ENCODE results near the gene ABHD12.

Gene ABHD12

DNA sequence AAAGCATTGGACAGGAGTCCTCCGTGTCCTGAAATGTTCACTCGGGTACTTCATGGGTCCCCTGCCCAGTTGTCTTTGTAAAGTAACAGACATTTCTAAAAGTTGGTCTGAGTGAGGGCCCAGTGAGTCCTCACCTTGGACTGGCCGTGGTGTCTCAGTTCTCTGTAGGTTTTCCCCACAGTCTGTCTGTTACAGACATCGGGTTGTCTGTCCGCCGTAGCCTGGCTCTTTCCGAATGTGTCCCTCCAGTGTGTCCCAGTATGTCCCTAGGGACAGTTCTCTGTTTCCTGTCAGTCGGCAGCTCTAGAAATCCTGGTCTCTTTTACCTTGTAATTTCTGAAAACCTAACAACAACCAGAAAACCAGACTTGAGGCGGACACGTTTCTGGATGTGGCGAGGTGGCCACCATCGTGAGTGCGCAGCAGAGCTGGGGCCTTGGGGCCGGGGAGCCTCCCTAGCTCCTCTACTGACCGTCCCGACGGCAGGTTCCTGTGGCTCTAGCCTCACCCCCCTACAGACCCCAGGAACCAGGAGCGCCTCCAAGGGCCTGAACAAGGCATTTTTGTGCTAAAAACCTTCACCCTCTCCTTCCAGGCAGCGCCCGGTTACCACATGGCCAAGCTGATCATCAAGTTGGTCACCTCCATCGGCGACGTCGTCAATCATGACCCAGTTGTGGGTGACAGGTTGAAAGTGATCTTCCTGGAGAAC, 100.6 kb downstream of the ABHD12 start:
- DNase-seq (ENCODE audit: low spot score) = no peak

DNA sequence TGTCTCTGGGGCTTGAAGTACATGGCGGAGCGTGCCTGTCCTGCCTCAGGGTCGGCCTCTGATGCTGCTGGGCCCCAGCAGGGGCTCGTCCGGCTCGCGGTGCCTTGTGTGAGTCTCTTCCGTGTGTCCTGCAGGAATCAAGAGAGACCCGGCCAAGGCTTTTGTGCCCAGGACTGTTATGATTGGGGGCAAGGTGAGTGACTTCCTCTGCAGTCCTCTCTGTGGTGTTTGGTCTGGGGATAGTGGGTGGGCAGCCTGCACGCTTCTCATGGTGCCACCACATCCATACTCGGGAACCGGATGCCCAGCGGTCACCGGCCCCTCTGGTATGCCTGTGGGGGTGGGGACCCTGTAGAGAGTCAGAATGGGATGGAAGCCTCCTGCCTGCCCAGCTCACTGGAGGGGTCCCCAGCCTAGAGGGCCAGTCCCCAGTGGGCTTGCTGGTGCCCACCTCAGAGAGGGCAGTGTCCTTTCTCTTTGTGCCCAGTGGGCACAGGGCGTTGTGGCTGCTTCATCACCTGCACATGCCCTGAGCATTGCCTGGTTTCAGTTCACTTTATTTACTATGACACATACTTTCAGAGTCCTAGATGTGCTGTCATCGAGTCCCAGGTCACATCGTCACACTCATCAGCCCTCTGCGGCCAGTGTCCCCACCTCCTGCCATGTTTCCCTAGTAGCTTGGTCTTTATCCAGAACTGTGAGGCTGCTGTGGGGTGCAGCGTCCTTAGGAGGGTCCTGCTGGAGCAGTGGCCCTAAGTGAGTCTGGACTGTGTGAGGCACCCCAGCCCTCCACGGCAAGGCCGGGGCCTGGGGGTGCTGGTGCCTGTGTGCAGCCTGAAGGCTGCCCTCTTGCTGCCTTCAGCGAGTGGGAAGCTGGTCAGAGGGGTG, 102.1 kb downstream of the ABHD12 start:
- DNase-seq (ENCODE audit: low spot score) = no peak

DNA sequence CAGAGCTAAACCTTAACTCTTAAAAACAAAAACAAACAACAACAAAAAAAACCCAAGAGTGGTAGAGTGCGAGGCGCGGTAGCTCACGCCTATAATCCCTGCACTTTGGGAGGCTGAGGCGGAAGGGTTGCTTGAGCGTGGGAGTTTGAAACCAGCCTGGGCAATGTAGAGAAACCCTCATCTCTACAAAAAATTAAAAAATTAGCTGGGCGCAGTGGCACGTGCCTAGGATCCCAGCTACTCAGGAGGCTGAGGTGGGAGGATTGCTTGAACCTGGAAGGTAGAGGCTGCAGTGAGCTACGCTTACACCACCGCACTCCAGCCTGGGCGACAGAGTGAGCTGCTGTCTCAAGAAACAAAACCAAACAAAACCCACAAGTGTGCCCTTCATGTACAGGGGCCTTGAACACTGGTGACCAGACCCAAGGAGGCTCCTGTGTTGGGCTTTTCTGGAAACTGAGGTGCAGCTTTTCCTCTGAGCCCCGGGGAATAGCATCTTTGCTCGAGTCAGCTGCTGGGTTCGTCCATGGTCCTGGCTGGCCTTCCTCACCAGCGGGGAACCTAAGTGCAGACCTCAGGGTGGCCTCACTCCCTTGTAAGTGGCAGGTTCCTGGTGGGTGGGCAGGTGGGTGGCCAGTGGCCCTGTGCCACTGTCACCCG, 102.9 kb downstream of the ABHD12 start:
- DNase-seq (ENCODE audit: low spot score) = no peak

DNA sequence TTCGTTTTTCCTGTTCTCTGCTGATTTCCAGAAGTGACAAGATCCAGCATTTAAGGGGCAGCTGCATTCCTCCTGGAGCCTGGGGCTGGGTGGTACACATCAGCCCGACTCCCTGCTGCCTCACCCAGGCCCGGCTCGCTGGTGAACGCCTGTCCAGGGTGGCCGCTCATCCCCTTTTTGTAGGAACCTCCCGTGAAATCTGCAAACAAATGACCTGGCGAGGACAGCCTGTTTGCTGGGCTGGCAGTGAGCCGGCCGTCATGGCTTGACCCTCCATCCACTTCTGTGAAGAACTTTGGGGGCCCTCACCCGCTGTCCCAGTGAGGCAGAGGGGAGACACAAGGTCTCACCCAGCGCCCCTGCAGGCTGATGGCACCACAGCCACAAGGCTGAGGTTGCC, 103.7 kb downstream of the ABHD12 start:
- no peak for DNase-seq (ENCODE audit: low spot score)

DNA sequence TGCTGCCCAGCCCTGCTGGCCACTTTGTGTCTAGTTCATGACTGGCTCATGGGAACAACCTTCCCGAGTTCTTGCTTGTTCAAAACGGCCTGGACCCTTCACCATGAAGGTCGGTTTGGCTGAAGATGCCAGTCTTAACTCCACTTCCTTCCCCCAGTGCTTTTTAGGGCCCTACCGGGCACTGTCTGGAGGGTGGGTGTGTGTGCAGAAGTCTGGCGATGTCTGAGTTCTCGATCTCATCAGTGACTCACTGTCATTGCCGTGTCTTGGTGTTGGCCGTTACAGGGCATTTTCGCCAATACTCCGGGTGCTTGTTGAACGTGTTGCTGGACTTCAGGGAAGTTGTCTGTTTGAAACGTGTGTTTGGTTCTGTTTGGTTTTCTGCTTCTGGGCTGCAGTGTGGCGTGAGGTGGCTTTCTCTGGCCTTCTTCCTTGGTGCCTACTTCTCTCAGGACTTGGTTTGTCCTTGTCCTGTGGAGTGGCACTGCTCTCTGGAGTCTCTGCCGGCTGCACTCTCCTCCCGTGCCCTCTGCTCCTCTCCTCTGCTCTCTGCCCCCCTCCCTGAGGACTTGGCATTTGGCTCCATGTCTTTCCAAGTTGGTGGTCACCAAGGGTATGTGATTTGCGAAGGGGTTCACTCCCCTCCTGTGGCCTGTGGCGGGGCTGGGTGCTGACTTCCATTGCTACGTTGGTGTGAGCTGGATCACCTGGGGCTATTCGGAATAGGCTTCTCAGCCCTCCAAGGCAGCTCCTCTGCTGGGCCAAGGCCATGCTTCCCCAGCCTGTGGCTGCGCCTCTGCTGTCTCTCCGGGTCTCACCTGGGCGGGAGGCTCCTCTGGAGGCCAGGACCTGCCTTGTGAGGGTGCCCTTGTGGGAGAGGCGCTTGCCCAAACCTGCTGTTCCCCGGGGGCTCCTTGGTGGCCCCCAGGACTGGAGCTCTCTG, 104.5 kb downstream of the ABHD12 start:
- no peak for DNase-seq (ENCODE audit: low spot score)

DNA sequence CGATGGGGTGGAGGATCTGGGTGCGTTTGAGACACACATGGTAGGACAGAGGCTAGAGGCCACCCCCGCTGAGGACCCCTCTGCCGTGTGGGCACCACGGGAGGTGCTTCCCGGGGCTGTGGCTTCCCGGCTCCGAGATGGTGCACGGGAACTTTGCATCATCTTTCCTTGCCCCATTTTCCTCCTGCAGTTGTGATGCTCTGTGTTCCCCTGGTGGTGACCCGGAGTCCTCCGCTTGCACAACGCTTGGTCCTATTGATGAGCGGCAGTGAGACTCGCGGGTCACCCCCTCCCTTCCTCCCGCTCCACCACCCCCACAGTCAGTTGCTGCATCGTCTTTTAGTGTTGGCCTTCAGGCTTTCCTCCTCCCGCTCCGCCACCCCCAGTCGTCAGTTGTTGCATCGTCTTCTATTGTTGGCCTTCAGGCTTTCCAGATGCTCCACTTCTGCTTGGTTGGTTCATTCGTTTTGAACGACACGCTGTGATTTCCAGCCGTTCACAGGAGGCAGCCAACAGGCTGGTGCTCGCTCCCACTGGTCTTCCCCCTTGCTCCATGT, 105.5 kb downstream of the ABHD12 start:
- no peak for DNase-seq (ENCODE audit: low spot score)

DNA sequence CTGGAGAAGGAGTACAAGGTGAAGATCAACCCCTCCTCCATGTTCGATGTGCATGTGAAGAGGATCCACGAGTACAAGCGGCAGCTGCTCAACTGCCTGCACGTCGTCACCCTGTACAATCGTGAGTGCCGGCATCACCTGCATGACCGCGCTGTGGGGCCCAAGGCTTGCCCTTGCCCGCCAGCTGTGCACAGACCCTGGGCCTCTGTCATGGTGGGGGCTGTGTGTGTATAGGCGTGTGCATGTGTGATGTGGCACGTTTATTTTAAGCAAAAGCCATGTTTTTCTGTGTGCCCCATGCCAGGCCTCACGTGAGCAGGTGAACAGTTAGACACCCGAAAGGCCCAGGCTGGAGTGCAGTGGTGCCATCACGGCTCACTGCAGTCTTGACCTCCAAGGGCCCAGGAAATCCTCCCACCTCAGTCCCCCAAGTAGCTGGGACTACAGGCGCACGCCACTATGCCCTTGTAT, 106.5 kb downstream of the ABHD12 start:
- no peak for DNase-seq (ENCODE audit: low spot score)

DNA sequence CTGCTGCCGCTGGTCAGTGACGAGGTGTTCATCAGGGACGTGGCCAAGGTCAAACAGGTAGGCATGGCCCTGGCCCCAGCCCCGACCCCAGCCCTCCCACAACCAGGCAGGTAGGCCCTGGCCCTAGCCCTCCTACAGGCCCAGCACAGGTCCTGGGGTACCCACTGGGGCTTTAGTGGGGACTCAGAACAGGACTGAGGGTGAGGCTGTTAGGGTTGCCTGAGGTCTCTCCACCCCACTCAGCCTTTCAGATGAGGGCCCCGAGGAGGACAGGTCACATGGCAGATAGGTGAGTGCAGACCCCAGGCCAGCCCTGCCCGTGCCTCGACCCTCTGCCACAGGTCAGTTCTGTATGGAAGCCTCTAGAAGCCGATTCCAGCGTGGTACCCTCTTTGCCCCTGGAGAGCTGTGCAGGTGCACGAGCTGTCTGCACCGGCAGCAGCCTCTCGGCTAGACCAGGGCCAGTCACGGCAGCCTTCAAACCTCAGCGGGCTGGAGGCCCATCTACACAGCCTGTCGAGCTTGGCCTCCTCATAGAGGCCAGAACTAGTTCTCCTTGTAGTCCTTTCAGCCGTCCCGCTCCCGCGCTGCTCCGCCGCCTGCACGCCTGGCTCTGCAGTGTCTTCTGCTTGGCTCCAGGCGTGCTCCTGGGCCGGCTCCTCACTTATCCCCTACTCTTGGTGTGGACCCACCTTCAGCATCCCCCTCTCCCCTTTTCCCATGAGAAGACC, 107.2 kb downstream of the ABHD12 start:
- no peak for DNase-seq (ENCODE audit: low spot score)

DNA sequence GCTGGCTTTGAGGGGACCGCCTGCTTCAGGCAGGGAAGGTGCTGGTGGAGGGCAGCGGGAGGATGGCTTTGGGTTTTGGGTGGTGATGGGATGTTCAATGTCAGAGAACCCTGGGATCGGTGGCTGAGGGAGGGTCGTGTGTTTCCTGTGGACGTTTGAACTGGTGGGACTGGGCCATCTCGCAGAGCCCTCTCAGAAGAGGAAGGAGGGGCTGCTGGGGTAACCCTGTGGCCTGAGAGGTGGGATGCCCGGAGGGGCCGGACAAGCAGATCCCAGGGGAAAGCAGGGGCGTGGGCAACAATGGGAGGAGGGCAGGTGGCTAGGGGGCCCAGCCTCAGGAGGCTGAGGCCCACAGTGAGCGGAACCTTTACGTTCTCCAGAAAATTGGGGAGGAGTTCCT, 107.8 kb downstream of the ABHD12 start:
- DNase-seq (ENCODE audit: low spot score) = no peak

DNA sequence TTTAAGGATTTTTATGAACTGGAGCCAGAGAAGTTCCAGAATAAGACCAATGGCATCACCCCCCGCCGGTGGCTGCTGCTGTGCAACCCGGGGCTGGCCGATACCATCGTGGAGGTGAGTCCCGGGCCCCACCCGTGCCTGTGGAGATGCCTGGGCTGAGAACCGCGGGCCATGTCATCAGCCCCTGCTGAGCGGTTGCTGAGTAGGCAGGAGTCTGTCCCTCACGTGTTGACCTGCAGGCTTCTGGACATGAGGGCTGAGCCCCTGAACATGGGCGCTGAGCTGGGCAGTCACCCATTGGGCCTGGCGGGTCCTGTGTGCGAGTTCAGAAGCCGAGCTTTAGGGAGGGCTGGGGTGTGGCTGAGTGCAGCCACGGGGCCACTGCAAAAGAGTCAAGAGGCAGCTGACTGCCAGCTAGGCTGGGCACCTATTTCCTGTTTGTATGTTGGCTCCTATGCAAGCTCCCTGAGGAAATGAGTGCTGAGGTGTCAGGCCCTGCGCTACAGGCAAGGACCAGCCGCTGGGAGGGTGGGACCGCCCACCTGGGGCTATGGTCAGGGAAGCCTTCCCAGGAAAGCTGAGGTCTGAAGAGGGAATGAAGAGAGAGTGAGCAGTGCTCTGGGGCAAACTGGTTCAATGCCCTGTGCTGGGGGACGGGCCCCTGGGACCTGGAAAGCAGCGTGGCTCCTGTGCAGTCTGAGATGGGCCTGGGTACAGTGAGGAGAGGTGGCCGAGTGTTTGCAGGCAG, 108.4 kb downstream of the ABHD12 start:
- no peak for DNase-seq (ENCODE audit: low spot score)

DNA sequence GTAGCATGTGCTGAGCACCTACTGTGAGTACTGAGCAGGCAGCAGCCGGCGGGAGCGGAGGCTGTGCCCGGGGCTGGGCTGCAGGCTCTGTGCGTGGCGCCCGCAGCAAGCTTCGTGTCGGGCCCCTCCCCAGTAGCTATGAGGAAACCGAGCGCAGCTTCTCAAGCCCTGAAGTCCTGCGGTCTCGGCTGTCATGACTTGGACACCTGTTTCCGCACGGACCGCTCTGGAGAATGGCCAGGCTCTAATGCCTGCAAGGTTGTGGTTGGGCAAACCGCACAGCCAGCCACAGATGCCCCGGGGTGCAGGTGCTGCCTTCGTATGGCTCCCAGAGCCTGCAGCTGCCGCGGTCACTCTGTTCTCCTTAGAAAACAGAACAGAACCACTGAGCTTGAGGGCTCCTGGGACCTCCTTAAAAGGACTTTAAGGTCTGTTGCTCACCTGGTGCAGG, 109.1 kb downstream of the ABHD12 start:
- no peak for DNase-seq (ENCODE audit: low spot score)

DNA sequence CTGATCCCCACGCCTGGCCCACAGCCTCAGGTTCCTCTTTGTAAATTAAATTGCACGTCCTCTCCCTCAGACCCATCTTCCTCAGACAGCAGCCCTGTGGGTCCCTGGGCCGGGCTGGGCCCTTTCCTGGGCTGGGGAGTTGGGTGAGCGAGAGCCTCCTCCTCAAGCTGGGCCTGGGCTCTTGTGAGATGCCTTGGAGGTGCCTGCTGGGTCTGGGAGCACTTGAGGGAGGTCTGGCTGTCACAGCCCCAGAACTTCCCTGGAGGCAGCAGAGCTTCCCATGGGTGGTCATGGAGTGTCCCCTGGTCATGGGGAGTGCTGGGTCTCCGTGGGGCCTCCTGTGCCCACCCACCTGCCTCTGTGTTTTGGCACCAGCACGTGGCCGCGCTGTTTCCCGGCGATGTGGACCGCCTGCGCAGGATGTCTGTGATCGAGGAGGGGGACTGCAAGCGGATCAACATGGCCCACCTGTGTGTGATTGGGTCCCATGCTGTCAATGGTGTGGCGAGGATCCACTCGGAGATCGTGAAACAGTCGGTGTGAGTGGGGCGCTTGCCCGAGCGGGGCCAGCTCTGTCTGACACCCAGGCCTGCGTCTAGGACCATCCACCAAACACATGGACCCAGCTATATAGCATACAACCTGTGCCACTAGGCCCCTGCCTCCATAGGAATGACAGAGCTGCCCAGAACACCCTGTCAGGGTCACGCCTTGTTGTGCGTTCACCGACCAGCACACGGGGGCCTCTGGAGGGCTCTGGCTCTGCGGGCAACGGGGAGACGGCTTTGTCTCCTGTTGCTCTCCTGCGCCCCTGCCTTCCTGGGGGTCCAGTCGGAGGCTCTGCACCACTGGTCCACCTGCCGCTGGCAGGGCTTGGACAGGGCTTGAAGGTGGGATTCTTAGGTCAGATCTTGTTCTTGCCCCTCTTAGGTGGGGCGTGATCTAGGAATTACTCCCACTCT, 109.8 kb downstream of the ABHD12 start:
- no peak for DNase-seq (ENCODE audit: low spot score)

DNA sequence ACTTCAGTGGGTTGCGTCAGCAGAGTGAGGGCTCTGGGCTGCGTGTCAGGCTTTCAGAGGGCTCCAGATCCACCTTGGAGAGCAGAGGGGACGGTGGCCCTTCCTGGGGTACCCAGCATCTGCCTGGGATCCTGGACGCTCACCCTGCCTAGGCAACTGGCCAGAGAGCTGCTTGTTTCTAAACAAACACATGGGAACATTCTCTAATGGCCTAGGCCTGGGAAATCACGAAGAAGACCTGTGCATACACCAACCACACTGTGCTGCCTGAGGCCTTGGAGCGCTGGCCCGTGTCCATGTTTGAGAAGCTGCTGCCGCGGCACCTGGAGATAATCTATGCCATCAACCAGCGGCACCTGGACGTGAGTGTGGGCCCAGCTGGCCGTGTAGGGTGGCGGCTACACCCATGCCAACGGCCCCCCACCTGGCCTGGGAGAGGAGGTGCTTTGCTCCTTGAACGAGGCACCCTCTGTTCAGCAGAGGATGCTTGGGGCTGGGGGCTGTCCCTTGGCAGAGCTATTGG, 110.5 kb downstream of the ABHD12 start:
- DNase-seq (ENCODE audit: low spot score) = no peak

DNA sequence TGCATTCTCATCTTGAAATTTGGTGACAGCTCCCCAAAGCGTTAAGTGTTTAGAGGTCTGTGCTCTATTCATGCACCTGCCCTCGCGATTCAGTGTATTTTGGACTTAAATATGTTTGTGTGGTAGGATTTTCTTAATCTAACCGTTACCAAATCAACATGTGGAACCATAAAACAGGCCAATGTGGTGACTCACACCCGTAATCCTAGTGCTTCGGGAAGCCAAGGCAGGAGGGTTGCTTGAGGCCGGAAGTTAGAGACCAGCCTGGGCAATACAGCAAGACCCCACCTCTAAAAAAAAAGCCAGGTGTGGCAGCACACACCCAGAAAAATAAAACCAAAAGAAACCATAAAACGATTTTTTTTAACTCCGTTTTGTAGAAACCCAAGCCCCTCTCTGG, 111.2 kb downstream of the ABHD12 start:
- no peak for DNase-seq (ENCODE audit: low spot score)

DNA sequence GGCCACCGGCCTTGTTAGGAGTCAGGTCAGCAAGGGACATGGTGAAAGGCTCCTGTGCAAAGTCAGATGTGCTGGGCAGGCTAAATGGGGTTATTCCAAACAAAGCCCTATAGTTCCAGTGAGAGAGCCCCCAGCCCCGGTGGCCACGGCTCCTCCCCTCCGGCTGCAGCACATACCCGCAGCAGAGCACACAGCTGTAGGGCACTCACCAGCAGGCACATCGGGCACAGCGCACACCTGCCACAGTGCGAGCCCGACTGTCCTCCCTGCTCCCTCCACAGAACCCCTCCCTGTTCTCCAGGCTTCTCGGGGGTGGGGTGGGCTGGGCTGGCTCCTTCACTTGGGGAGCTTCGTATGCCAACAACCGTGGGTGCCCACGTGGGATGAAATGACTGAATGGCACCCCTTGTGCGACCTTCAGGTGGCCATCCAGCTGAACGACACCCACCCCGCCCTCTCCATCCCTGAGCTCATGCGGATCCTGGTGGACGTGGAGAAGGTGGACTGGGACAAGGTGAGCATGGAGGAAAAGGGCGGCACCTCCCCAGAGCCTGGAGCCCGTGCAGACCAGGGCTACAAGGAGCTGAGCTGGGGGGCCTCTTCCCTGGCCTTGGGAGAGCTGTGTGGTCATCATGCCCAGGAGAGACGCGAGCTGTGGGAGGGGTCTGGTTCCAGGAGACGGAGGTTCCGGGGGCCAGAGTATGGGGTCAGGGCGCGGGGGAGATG, 111.8 kb downstream of the ABHD12 start:
- DNase-seq (ENCODE audit: low spot score) = no peak

DNA sequence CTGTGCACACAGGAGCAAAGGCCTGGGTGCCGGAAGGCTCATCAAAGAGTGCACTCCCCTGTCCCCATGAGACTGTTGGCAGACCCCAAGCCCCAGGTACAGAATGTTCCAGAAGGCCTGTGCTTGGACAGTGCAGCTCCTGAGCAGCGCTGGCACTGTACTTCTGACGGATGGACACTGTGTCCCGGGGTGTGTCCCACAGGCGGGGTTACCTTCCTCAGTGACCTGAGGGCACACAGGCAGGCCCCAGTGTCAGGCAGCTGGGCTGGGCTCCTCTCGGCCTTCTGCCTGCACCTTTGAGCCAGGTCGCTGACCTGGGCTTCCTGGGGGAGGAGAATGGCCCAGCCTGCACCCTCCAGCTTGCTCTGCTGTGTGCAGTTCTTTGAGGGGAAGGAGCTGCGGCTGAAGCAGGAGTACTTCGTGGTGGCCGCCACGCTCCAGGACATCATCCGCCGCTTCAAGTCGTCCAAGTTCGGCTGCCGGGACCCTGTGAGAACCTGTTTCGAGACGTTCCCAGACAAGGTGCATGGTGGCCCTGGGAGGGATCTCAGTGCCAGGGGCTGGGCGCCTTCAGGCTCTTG, 112.6 kb downstream of the ABHD12 start:
- DNase-seq (ENCODE audit: low spot score) = no peak

DNA sequence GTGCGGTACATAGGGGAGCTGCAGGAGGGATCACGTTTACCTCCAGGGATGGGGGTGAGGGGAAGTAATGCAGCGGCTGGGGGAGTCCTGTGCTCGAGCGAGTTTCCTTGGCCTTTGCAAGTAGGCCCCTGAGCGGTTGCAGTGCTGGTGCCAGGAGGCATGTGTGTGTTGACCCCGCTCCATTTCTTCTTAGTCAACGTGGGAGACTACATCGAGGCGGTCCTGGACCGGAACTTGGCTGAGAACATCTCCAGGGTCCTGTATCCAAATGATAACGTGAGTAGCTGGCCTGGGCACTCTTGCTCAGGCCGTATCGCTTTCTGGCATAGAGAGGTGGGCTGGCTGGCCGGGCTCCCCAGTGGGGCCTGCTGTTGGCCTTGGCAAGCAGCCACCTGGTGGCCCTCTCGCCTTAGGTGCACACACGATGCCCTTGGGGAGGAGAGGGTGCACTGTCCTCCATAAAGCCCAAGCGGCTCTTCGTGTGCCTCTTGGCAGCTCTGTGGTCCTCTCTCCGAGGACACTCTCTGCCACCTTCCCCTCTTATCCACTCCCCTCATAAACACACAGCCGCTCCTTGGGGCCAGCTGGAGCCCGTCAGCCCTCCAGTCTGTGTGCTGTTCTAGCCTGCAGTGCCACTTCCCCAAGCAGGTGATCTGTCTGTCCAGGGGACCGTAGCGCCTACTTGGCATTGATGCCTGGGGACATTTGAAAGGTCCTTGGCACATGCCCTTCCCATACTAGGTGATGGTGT, 113.4 kb downstream of the ABHD12 start:
- no peak for DNase-seq (ENCODE audit: low spot score)
